Measurements from ENCODE around the gene TXK.

DNA sequence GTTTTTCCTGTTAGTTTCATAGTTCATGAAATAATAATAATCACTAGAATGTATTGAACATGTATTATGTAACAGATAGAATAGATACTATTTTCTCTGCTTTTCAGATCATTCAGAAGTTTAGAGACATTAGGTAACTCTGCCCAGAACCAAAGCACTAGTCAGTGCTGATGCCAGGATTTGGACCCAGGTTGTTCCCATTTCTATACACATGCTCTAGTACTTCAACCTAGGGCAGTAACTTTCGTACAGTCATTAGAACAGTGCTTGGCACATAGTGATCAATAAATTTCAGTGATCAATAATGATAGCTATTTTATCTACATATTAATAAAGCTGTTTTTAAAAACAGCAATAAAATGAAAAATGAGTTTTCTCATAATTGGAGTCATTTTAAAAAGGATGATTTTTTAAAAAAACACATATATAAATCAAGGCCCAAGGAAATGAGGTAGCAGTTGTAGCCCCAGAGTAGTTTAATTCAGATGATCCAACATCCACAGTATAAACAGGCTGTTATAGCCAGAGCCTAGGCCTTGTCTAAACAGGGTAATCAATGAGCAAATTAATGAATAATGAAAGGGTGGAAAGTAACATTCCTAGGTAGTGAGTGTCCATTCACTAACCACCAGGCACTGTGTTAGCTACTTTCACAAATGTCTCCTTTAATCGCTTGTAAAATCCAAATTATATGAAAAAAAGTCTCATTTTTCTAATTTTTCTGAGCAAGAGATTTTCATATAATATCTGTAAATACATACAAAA is 25.6 kb downstream of the TXK start:
- TF ChIP-seq, protein P1, sequence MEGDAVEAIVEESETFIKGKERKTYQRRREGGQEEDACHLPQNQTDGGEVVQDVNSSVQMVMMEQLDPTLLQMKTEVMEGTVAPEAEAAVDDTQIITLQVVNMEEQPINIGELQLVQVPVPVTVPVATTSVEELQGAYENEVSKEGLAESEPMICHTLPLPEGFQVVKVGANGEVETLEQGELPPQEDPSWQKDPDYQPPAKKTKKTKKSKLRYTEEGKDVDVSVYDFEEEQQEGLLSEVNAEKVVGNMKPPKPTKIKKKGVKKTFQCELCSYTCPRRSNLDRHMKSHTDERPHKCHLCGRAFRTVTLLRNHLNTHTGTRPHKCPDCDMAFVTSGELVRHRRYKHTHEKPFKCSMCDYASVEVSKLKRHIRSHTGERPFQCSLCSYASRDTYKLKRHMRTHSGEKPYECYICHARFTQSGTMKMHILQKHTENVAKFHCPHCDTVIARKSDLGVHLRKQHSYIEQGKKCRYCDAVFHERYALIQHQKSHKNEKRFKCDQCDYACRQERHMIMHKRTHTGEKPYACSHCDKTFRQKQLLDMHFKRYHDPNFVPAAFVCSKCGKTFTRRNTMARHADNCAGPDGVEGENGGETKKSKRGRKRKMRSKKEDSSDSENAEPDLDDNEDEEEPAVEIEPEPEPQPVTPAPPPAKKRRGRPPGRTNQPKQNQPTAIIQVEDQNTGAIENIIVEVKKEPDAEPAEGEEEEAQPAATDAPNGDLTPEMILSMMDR (IDR thresholded peaks at IDR 0.05 in 2 of 3, conservative IDR thresholded peaks at IDR 0.05 in 1 of 3; ENCODE audit: borderline replicate concordance in 1 of 3, insufficient read depth in 1 of 3, low read depth in 2 of 3, low read length in 2 of 3), result no peak
- TF ChIP-seq ZFX (IDR thresholded peaks at IDR 0.05), result no peak
- no peak for TF ChIP-seq SIN3A (IDR thresholded peaks at IDR 0.05; ENCODE audit: low read depth)

Data from HCT116 (cell line).